MM.1S (cell line): ENCODE measurements around the gene CTSF.

Experiments
- EZH2 ChIP-seq: fragments of 300-600 bp; sonication (generic); optimal IDR thresholded peaks from 2 replicates; pipeline ENCODE3; 2017; ENCODE audit warnings: low read depth, mild to moderate bottlenecking, antibody characterized with exemption, low read length, mixed read lengths
- EZH2phosphoT487 ChIP-seq: fragments of 300-600 bp; sonication (generic); IDR thresholded peaks from 2 replicates; pipeline ENCODE4 v1.6.1; 2018; ENCODE audit warnings: antibody characterized with exemption, low read length
- TF ChIP-seq, protein P1 (sequence below): fragments of 300-600 bp; sonication (generic); IDR thresholded peaks from 2 replicates; pipeline ENCODE4 v1.5.1; 2016; ENCODE audit warnings: antibody characterized with exemption, low read length, mixed read lengths

DNA sequence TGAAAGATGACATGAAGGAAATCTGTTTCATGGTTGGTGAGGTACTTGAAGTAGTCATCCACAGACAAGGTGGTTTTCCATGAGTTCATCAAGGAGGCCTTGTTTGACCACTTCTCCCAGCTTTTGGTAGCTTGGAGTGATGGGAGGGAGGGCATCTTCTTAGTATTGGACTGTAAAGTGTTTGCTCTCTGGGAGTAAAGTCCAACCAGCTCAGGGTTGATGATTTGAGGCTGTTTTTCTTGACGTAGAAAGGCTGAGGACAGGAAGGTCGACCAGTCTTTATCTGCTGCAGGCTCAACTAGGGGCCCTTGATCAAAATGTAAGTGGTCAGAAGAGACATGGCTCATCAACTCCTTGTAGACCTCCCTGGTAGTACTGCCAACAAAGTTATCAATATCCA, 22.8 kb upstream of the CTSF start:
- TF ChIP-seq, protein P1, sequence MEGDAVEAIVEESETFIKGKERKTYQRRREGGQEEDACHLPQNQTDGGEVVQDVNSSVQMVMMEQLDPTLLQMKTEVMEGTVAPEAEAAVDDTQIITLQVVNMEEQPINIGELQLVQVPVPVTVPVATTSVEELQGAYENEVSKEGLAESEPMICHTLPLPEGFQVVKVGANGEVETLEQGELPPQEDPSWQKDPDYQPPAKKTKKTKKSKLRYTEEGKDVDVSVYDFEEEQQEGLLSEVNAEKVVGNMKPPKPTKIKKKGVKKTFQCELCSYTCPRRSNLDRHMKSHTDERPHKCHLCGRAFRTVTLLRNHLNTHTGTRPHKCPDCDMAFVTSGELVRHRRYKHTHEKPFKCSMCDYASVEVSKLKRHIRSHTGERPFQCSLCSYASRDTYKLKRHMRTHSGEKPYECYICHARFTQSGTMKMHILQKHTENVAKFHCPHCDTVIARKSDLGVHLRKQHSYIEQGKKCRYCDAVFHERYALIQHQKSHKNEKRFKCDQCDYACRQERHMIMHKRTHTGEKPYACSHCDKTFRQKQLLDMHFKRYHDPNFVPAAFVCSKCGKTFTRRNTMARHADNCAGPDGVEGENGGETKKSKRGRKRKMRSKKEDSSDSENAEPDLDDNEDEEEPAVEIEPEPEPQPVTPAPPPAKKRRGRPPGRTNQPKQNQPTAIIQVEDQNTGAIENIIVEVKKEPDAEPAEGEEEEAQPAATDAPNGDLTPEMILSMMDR = no peak
- no peak for TF ChIP-seq EZH2
- TF ChIP-seq EZH2phosphoT487 = no peak
